Colon (tissue), 2 donors: ENCODE measurements around the gene CEP85.

ENCODE experiments used
- FAIRE-seq: peaks from 2 replicates; lab custom pipeline; 2012; peaks lifted over from hg19 to GRCh38; lab: Jason Lieb, UNC
- donor health status: control.
- donor health status: control.

The CEP85 gene

GRCh38 chr1:26317146-26317545, 83.1 kb downstream of the CEP85 start:
- FAIRE-seq, result no peak

- FAIRE-seq, result no peak
These were observed 83.8 kb downstream of the CEP85 start, which contains the start of gene CD52 for GRCh38 chr1:26317612-26318337. CD52 (plus strand) TSS chr1:26317958; CDS start chr1:26318018, 60 bp downstream.

GRCh38 chr1:26318338-26319064, 84.5 kb downstream of the CEP85 start:
- no peak for FAIRE-seq

- no peak for FAIRE-seq
These were observed 86.9 kb downstream of the CEP85 start for GRCh38 chr1:26320896-26321295.

- no peak for FAIRE-seq
These were observed 87.5 kb downstream of the CEP85 start for GRCh38 chr1:26321315-26322041.

- FAIRE-seq, result no peak
These were observed 88.0 kb downstream of the CEP85 start for GRCh38 chr1:26322042-26322331.

- FAIRE-seq, result no peak
These were observed 89.4 kb downstream of the CEP85 start for GRCh38 chr1:26323382-26323781.

- no peak for FAIRE-seq
These were observed 90.5 kb downstream of the CEP85 start for GRCh38 chr1:26324550-26324949.

- no peak for FAIRE-seq
These were observed 94.0 kb downstream of the CEP85 start for GRCh38 chr1:26327956-26328362.
